IPS-15b (cell line): Measurements from ENCODE around the gene DBF4B.
A peak's percentile ranks its signal among the peaks of the same experiment; 100 is the strongest.
"Not testable (repeated sequence)": the region's sequence is repeated elsewhere in the genome, so short reads cannot be mapped to it uniquely, and the experiment has no call there.

Experiments
- H3K27me3 ChIP-seq: one replicate; pipeline ENCODE4 v1.6.1; 2013; ENCODE audit warnings: low read length; ENCODE audit not compliant: control insufficient read depth, insufficient read depth
- H3K36me3 ChIP-seq: one replicate; pipeline ENCODE4 v1.6.1; 2013; ENCODE audit warnings: low read length; ENCODE audit not compliant: control insufficient read depth, insufficient read depth
- H3K4me1 ChIP-seq: one replicate; pipeline ENCODE4 v1.6.1; 2013; ENCODE audit warnings: mild to moderate bottlenecking, low read length; ENCODE audit not compliant: control insufficient read depth, insufficient read depth
- H3K4me3 ChIP-seq: one replicate; pipeline ENCODE4 v1.5.1; 2013; ENCODE audit warnings: low read depth, low read length
- H3K9ac ChIP-seq: one replicate; pipeline ENCODE4 v1.6.1; 2013; ENCODE audit warnings: low read depth, mild to moderate bottlenecking, low read length
- H3K9me3 ChIP-seq: one replicate; pipeline ENCODE4 v1.6.1; 2013; ENCODE audit warnings: mild to moderate bottlenecking, low read length; ENCODE audit not compliant: control insufficient read depth, insufficient read depth

DBF4B gene

GRCh38 chr17:44688675-44689476 is 19.6 kb upstream of the DBF4B start:
- Histone ChIP-seq H3K4me3 (peak overlapping the region; percentile 100), H3K36me3 (no peaks in the 10 kb centered on the region), H3K9ac (peak overlapping the region; percentile 99), H3K4me1 (peaks cover 4% of the 10 kb centered on the region), H3K27me3 (no peaks in the 10 kb centered on the region), H3K9me3 (no peaks in the 10 kb centered on the region)

GRCh38 chr17:44689477-44690217 is 18.8 kb upstream of the DBF4B start, which contains the start of gene CCDC43:
TSS of gene CCDC43 (minus strand) at chr17:44689776. CDS start at chr17:44689753, 23 bp downstream.
- H3K27me3 ChIP-seq: no peaks in the 10 kb centered on the region
- no peaks in the 10 kb centered on the region for H3K36me3 ChIP-seq
- no peaks in the 10 kb centered on the region for H3K9me3 ChIP-seq
- peak within 1 kb of the TSS; percentile 99 for H3K9ac ChIP-seq
- H3K4me3 ChIP-seq: peak within 1 kb of the TSS; percentile 100
- peaks cover 4% of the 10 kb centered on the region for H3K4me1 ChIP-seq

- H3K4me3 ChIP-seq: peak overlapping the region; percentile 8
- H3K4me1 ChIP-seq, H3K36me3 ChIP-seq, H3K9me3 ChIP-seq, H3K9ac ChIP-seq, H3K27me3 ChIP-seq: not testable (repeated sequence)
Measured at GRCh38 chr17:44690746-44691306, 17.6 kb upstream of the DBF4B start.

GRCh38 chr17:44693609-44694008 is 14.9 kb upstream of the DBF4B start:
- no peaks in the 10 kb centered on the region for H3K9me3 ChIP-seq
- no peak overlapping the region for H3K4me3 ChIP-seq
- no peak overlapping the region for H3K9ac ChIP-seq
- H3K4me1 ChIP-seq: peaks cover 2% of the 10 kb centered on the region
- no peaks in the 10 kb centered on the region for H3K27me3 ChIP-seq
- no peaks in the 10 kb centered on the region for H3K36me3 ChIP-seq

- H3K9ac ChIP-seq, H3K9me3 ChIP-seq, H3K36me3 ChIP-seq, H3K27me3 ChIP-seq, H3K4me3 ChIP-seq, H3K4me1 ChIP-seq: not testable (repeated sequence)
Measured at GRCh38 chr17:44700288-44700687, 8.2 kb upstream of the DBF4B start.

- Histone ChIP-seq H3K27me3 (no peaks in the 10 kb centered on the region), H3K4me3 (peak overlapping the region; percentile 84), H3K36me3 (no peaks in the 10 kb centered on the region), H3K9ac (peak overlapping the region; percentile 62), H3K4me1 (no peaks in the 10 kb centered on the region), H3K9me3 (no peaks in the 10 kb centered on the region)
Measured at GRCh38 chr17:44707755-44708400, 587 bp upstream of the DBF4B start.

- H3K4me1 ChIP-seq: no peaks in the 10 kb centered on the region
- H3K36me3 ChIP-seq: peaks cover 3% of the 10 kb centered on the region
- H3K4me3 ChIP-seq: no peak overlapping the region
- H3K27me3 ChIP-seq: no peaks in the 10 kb centered on the region
- H3K9ac ChIP-seq: no peak overlapping the region
- no peaks in the 10 kb centered on the region for H3K9me3 ChIP-seq
Measured at GRCh38 chr17:44719444-44719843, 11.0 kb downstream of the DBF4B start.

GRCh38 chr17:44722254-44722653 is 13.8 kb downstream of the DBF4B start:
- Histone ChIP-seq H3K27me3 (no peaks in the 10 kb centered on the region), H3K9me3 (no peaks in the 10 kb centered on the region), H3K4me1 (no peaks in the 10 kb centered on the region), H3K36me3 (peaks cover 3% of the 10 kb centered on the region), H3K9ac (no peak overlapping the region), H3K4me3 (no peak overlapping the region)

- H3K36me3 ChIP-seq: peaks cover 11% of the 10 kb centered on the region
- not testable (repeated sequence) for H3K4me1 ChIP-seq, H3K4me3 ChIP-seq, H3K9me3 ChIP-seq, H3K9ac ChIP-seq, H3K27me3 ChIP-seq
Measured at GRCh38 chr17:44726121-44726520, 17.7 kb downstream of the DBF4B start.

GRCh38 chr17:44733753-44734152 is 25.3 kb downstream of the DBF4B start:
- Histone ChIP-seq H3K9me3 (no peaks in the 10 kb centered on the region), H3K36me3 (peaks cover 12% of the 10 kb centered on the region), H3K4me1 (peaks cover 3% of the 10 kb centered on the region), H3K27me3 (no peaks in the 10 kb centered on the region), H3K9ac (no peak overlapping the region), H3K4me3 (no peak overlapping the region)

- Histone ChIP-seq H3K27me3 (no peaks in the 10 kb centered on the region), H3K9ac (no peak overlapping the region), H3K9me3 (no peaks in the 10 kb centered on the region), H3K36me3 (peaks cover 14% of the 10 kb centered on the region), H3K4me3 (no peak overlapping the region), H3K4me1 (peaks cover 3% of the 10 kb centered on the region)
Measured at GRCh38 chr17:44734272-44734671, 25.8 kb downstream of the DBF4B start.
